Gastroesophageal sphincter (tissue), 4 donors: Measurements from ENCODE around the gene FAM83E. TPM values are rescaled to one million over a fixed set of nuclear protein-coding genes. Genes with fewer than 3 reads are reported as not detected.
A peak's percentile ranks its signal among the peaks of the same experiment; 100 is the strongest.

Experiments used
- ATAC-seq: fragments of 150-250 bp; one replicate; pipeline ENCODE4 v1.9.1; 2016; ENCODE audit warnings: mild to moderate bottlenecking, moderate library complexity
- H3K27ac ChIP-seq, 4 donors: fragments of 200-600 bp; sonication (generic) in 3 of 4; 1 replicate in 3 of 4; 2 replicates in 1 of 4; pipeline ENCODE4 v1.5.1; 2016 to 2019
- H3K27me3 ChIP-seq: fragments of 200-600 bp; sonication (generic); one replicate; pipeline ENCODE4 v1.5.1; 2019
- H3K36me3 ChIP-seq, 2 donors: fragments of 200-600 bp; sonication (generic); one replicate each; pipeline ENCODE4 v1.5.1; 2019; ENCODE audit warnings: control low read depth in 1 of 2
- H3K4me1 ChIP-seq, 3 donors: fragments of 200-600 bp; sonication (generic); 1 replicate in 2 of 3; 2 replicates in 1 of 3; pipeline ENCODE4 v1.5.1; 2016 to 2019; ENCODE audit warnings: control low read depth in 2 of 3
- H3K4me3 ChIP-seq, 2 donors: fragments of 200-600 bp; sonication (generic); one replicate each; pipeline ENCODE4 v1.5.1; 2019; ENCODE audit warnings: mild to moderate bottlenecking in 1 of 2, moderate library complexity in 1 of 2
- H3K9me3 ChIP-seq, 3 donors: fragments of 200-600 bp; sonication (generic); one replicate each; pipeline ENCODE4 v1.5.1; 2017 to 2019; ENCODE audit warnings: control low read depth in 2 of 3
- CTCF ChIP-seq, 4 experiments: fragments of 200-600 bp in 2 of 4; fragments of 450-650 bp in 2 of 4; sonication (generic) in 1 of 4; IDR thresholded peaks; one replicate each; pipeline ENCODE4 v1.5.1; 2017 to 2019; ENCODE audit warnings: antibody characterized with exemption in 4 of 4, mild to moderate bottlenecking in 2 of 4, moderate library complexity in 2 of 4
- EP300 ChIP-seq: sonication (generic); formaldehyde crosslinking; IDR thresholded peaks from one replicate; pipeline ENCODE4 v1.6.1; 2017; ENCODE audit warnings: antibody characterized with exemption, mild to moderate bottlenecking
- POLR2A ChIP-seq, 2 donors: fragments of 450-650 bp; IDR thresholded peaks; one replicate each; pipeline ENCODE4 v1.6.1; 2017; ENCODE audit warnings: antibody characterized with exemption in 2 of 2, mild to moderate bottlenecking in 2 of 2, moderate library complexity in 1 of 2
- POLR2AphosphoS5 ChIP-seq: sonication (generic); formaldehyde crosslinking; IDR thresholded peaks from one replicate; pipeline ENCODE4 v1.6.1; 2017; ENCODE audit warnings: antibody characterized with exemption
- WGBS, 2 donors: methylation state at CpG; one replicate each; pipeline ENCODE4 v1.1.5; 2018; ENCODE audit warnings: low coverage in 1 of 2; 5-methylcytosine and 5-hydroxymethylcytosine counted together
- total RNA-seq, 4 donors: library from RNA; depleted of rRNA; stranded (reverse); fragments of >200 nt; gene quantifications; one replicate each; pipeline ENCODE4 v1.1.0, GENCODE V29; 2016

Gene FAM83E
- total RNA-seq, 4 donors from 2014 or later: 1.5 TPM; not detected in 3

DNA sequence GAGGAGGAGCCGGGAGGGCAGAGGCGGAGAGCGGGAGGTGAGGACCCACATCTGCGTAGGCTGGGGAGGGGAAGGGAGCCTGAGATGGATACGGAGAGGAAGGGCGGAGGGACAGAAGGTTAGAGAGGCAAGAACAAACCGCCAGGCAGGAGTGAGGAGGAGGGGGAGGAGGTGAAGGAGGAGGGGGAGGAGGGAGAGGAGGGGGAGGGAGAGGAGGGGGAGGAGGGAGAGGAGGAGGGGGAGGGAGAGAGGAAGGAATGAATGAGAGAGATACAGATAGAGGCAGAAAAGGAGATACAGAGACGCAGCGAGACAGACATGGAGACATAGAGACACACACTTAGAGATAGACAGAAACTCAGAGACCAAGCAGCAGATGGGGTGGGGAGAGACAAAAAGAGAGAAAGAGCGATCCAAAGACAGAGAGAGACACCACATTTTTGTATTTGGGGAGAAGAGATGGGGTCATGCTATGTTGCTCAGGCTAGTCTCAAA is 31.9 kb upstream of the FAM83E start:
- Histone ChIP-seq H3K4me3 (peak overlapping the region; percentile 59 to 80), H3K9me3 (no peaks in the 10 kb centered on the region), H3K36me3 (no peaks in the 10 kb centered on the region), H3K27me3 (no peaks in the 10 kb centered on the region), H3K27ac (peak overlapping the region in 3 of 4 donors; percentile 89 to 94 (median 93)), H3K4me1 (peaks cover 0 to 34% (median 16%) of the 10 kb centered on the region in 3 donors)
- ATAC-seq: no peak
- TF ChIP-seq CTCF (IDR thresholded peaks at IDR 0.05) (no peak), EP300 (no peak), POLR2AphosphoS5 (no peak), POLR2A (IDR thresholded peaks at IDR 0.05) (no peak)
- WGBS, 2 donors: 16 to 18% methylated on average over 2 to 6 of the region's 10 CpGs

DNA sequence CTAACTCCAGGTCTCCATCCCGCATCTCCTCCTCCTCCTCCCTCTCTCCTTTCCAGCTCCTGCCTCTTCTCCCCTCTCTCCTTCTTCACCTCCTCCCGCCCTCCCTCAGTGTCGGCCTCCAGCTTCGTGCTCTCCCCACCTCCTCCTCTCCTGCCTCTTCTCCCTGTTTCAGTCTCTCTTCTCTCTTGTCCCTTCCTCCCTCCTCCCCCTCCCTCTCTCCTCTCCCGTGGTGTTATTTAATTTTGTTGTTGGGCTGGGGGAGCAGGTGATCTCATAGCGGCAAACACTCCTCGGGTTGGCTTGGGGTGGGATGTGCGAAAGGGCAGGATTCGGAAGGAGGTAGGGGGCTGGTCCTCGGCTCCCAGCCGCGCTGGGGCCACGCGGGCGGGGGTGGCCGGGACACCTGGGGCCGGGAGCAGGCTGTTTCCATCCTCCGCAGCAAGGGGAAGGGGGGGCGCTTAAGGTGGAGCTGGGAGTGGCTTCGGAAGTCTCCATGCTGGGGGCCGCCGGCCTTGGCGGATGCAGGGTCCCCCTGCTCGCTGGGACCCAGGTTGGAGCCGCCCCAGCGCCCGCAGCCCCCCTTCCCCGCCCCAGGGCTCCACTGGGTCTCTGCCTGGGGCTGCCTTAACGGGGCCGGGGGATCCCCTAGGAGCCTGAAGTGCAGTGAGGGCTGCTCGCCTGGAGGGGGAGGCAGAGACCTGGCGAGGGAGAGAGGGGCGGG is 31.3 kb upstream of the FAM83E start, which contains the start of gene CA11:
Gene CA11, minus strand, starts transcription at position 187 of the 721 bp plus-strand sequence. CDS start 555 bp downstream, outside the sequence.
- peak within 1 kb of the TSS; percentile 87 to 94 (median 91) for H3K27ac ChIP-seq
- TF ChIP-seq EP300: no peak
- TF ChIP-seq POLR2A (IDR thresholded peaks at IDR 0.05): peak in 1 of 2 donors; percentile 37
- peak in 3 of 4 experiments; percentile 88 to 99 (median 88) for TF ChIP-seq CTCF (IDR thresholded peaks at IDR 0.05)
- H3K4me3 ChIP-seq: peak within 1 kb of the TSS; percentile 59 to 80
- H3K4me1 ChIP-seq: peaks cover 0 to 34% (median 16%) of the 10 kb centered on the region in 3 donors
- no peaks in the 10 kb centered on the region for H3K9me3 ChIP-seq
- peak; percentile 93 for ATAC-seq
- no peaks in the 10 kb centered on the region for H3K27me3 ChIP-seq
- H3K36me3 ChIP-seq: no peaks in the 10 kb centered on the region
- 0% methylated on average over 6 to 7 of the region's 33 CpGs for WGBS, 2 donors

DNA sequence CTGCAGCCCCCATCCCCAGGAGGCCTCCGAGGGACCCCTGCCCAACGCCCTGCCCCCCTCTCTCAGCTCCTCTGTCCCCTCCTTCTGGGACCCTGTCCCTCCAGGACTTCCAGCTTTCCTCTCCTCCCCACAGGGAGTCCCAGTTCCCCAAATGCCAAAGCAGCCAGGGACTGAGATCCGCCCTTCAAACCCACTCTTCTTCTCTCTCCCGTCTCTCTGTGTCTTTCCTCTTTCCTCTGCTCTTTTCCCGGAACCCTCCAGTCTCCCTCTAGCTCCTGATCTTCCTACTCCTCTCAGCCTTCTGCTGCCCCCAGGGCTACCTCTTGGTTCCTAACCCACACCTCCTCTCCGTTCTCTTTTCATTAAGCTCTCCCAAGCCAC is 30.7 kb upstream of the FAM83E start:
- 0 to 2% methylated on average over 4 to 6 of the region's 6 CpGs for WGBS, 2 donors
- no peaks in the 10 kb centered on the region for H3K9me3 ChIP-seq
- no peaks in the 10 kb centered on the region for H3K36me3 ChIP-seq
- H3K27ac ChIP-seq: peak overlapping the region; percentile 87 to 94 (median 91)
- peak overlapping the region; percentile 59 to 80 for H3K4me3 ChIP-seq
- H3K4me1 ChIP-seq: peaks cover 0 to 34% (median 16%) of the 10 kb centered on the region in 3 donors
- H3K27me3 ChIP-seq: no peaks in the 10 kb centered on the region
- TF ChIP-seq POLR2A (IDR thresholded peaks at IDR 0.05) (no peak), CTCF (IDR thresholded peaks at IDR 0.05) (no peak), EP300 (no peak), POLR2AphosphoS5 (no peak)
- ATAC-seq: peak; percentile 1

DNA sequence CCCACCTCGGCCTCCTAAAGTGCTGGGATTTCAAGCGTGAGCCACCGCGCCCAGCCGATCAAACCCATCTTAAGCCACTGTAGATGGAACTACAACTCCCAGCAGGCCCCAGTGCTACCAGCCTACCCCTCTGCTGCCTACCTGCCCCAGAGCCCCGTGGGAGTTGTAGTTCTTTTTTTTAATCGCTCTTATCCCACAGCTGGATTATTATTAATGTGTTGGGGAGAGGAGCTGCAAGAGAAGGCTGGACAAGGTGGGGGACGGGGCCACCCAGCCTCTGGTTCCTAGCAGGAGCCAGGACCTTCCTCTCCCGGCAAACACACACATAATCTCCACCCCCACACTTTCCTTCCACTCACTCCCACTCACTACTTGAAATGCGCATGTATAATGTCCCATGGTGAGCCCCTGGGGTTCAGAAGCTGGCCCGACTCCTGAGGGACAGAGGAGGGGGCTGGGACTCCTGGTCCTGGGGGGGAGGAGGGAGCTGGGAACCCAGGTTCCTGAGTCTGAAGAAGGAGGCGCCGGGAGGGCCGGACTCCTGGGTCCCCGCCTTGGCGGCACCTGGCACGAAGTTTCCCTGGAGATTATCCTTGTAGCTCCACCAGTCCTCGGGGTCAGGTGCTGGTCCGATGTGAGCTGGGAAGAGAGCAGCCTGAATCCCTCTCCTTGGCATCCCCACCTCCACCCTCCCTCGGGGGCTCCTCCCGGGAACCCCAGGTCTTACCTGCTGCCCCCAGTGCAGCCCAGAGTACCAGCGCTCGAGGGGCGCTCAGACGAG is 30.2 kb upstream of the FAM83E start:
- peak overlapping the region; percentile 87 to 94 (median 91) for H3K27ac ChIP-seq
- 3 to 10% methylated on average over 8 to 10 of the region's 25 CpGs for WGBS, 2 donors
- peak; percentile 78 for ATAC-seq

More for the DNA sequence above, 30.2 kb upstream of the FAM83E start:
- TF ChIP-seq POLR2A (IDR thresholded peaks at IDR 0.05): no peak
- no peak for TF ChIP-seq EP300
- no peak for TF ChIP-seq CTCF (IDR thresholded peaks at IDR 0.05)
- TF ChIP-seq POLR2AphosphoS5: no peak
- H3K36me3 ChIP-seq: no peaks in the 10 kb centered on the region
- peaks cover 0 to 34% (median 16%) of the 10 kb centered on the region in 3 donors for H3K4me1 ChIP-seq
- H3K27me3 ChIP-seq: no peaks in the 10 kb centered on the region
- H3K9me3 ChIP-seq: no peaks in the 10 kb centered on the region
- peak overlapping the region; percentile 59 to 80 for H3K4me3 ChIP-seq
